ENCODE data around the gene ARID1A.
"Not testable (repeated sequence)": the region's sequence is repeated elsewhere in the genome, so short reads cannot be mapped to it uniquely, and the experiment has no call there.

ARID1A gene

DNA sequence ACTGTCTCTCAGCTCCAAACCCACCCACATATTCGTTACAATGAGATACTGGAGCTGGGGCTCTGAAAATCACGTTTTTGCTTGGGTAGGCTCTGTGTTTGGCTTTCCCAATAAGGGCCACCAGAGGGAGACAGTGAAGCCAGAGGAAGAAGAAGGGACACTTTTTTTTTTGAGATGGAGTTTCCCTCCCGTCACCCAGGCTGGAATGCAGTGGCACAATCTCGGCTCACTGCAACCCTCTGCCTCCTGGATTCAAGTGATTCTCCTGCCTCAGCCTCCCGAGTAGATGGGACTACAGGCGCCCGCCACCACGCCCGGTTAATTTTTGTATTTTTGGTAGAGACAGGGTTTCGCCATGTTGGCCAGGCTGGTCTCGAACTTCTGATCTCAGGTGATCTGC lies 114.3 kb downstream of the ARID1A start:
- not testable (repeated sequence) for H3K27ac ChIP-seq (ENCODE audit: low read length); H3K9ac ChIP-seq (ENCODE audit: low read length); H3K79me2 ChIP-seq (ENCODE audit: low read length); H3K27me3 ChIP-seq (ENCODE audit: low read depth, low read length); H3K9me3 ChIP-seq (ENCODE audit: insufficient read depth, low read length); H3K4me1 ChIP-seq (ENCODE audit: low read length); H3K4me3 ChIP-seq (ENCODE audit: low read length); H4K20me1 ChIP-seq (ENCODE audit: insufficient read depth, low read length); H2AFZ ChIP-seq (ENCODE audit: low read depth, low read length); H3K4me2 ChIP-seq (ENCODE audit: low read length); H3K36me3 ChIP-seq (replicated peaks; ENCODE audit: low read depth, low read length)
- TF ChIP-seq CTCF (IDR thresholded peaks at IDR 0.05; ENCODE audit: low read depth, low read length): peak; percentile 48

GRCh38 chr1:26811057-26811456 lies 115.2 kb downstream of the ARID1A start:
- Histone ChIP-seq H4K20me1 (ENCODE audit: insufficient read depth, low read length) (no peaks in the 10 kb centered on the region), H3K9me3 (ENCODE audit: insufficient read depth, low read length) (no peaks in the 10 kb centered on the region), H3K4me3 (ENCODE audit: low read length) (no peak overlapping the region), H3K4me1 (ENCODE audit: low read length) (no peaks in the 10 kb centered on the region), H3K27me3 (ENCODE audit: low read depth, low read length) (no peaks in the 10 kb centered on the region), H3K36me3 (replicated peaks; ENCODE audit: low read depth, low read length) (no peaks in the 10 kb centered on the region), H2AFZ (ENCODE audit: low read depth, low read length) (no peak overlapping the region), H3K9ac (ENCODE audit: low read length) (no peak overlapping the region), H3K79me2 (ENCODE audit: low read length) (no peaks in the 10 kb centered on the region), H3K27ac (ENCODE audit: low read length) (no peak overlapping the region), H3K4me2 (ENCODE audit: low read length) (no peak overlapping the region)
- TF ChIP-seq EZH2phosphoT487 (IDR thresholded peaks at IDR 0.05; ENCODE audit: low read depth): no peak
- no peak for TF ChIP-seq CTCF (IDR thresholded peaks at IDR 0.05; ENCODE audit: low read depth, low read length)

DNA sequence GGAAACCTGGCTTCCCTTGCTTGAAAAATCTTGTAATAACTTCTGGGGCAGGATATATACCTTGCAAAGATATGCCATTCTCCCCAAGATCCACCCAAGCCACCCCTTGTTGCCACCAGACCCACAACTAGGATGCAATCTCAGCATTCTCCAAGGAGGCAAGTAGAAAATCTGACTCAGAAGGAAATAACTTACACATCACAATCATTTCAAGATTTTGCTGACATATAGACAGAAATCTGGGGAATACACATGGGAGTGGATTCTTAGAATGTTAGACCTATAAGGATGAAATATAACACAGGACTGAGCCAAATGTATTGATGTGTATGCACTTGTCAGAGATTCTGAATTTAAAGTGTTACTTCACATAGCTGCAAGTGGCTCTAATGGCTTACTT lies 115.9 kb downstream of the ARID1A start:
- no peak overlapping the region for H3K4me3 ChIP-seq (ENCODE audit: low read length)
- no peaks in the 10 kb centered on the region for H3K79me2 ChIP-seq (ENCODE audit: low read length)
- H3K27ac ChIP-seq (ENCODE audit: low read length): no peak overlapping the region
- no peak overlapping the region for H2AFZ ChIP-seq (ENCODE audit: low read depth, low read length)
- no peak for TF ChIP-seq CTCF (IDR thresholded peaks at IDR 0.05; ENCODE audit: low read depth, low read length)
- H3K36me3 ChIP-seq (replicated peaks; ENCODE audit: low read depth, low read length): no peaks in the 10 kb centered on the region
- no peaks in the 10 kb centered on the region for H3K9me3 ChIP-seq (ENCODE audit: insufficient read depth, low read length)
- no peak overlapping the region for H3K4me2 ChIP-seq (ENCODE audit: low read length)
- H3K4me1 ChIP-seq (ENCODE audit: low read length): no peaks in the 10 kb centered on the region
- no peaks in the 10 kb centered on the region for H4K20me1 ChIP-seq (ENCODE audit: insufficient read depth, low read length)
- H3K27me3 ChIP-seq (ENCODE audit: low read depth, low read length): no peaks in the 10 kb centered on the region
- no peak overlapping the region for H3K9ac ChIP-seq (ENCODE audit: low read length)

GRCh38 chr1:26814377-26814776 lies 118.6 kb downstream of the ARID1A start:
- H3K9ac ChIP-seq (ENCODE audit: low read length): no peak overlapping the region
- no peaks in the 10 kb centered on the region for H3K9me3 ChIP-seq (ENCODE audit: insufficient read depth, low read length)
- H3K4me1 ChIP-seq (ENCODE audit: low read length): no peaks in the 10 kb centered on the region
- H2AFZ ChIP-seq (ENCODE audit: low read depth, low read length): no peak overlapping the region
- no peak overlapping the region for H3K4me3 ChIP-seq (ENCODE audit: low read length)
- no peaks in the 10 kb centered on the region for H3K36me3 ChIP-seq (replicated peaks; ENCODE audit: low read depth, low read length)
- no peak for TF ChIP-seq EZH2phosphoT487 (IDR thresholded peaks at IDR 0.05; ENCODE audit: low read depth)
- TF ChIP-seq CTCF (IDR thresholded peaks at IDR 0.05; ENCODE audit: low read depth, low read length): no peak
- H4K20me1 ChIP-seq (ENCODE audit: insufficient read depth, low read length): no peaks in the 10 kb centered on the region
- H3K79me2 ChIP-seq (ENCODE audit: low read length): no peaks in the 10 kb centered on the region
- no peak overlapping the region for H3K4me2 ChIP-seq (ENCODE audit: low read length)
- no peaks in the 10 kb centered on the region for H3K27me3 ChIP-seq (ENCODE audit: low read depth, low read length)
- H3K27ac ChIP-seq (ENCODE audit: low read length): no peak overlapping the region

Data from OCI-LY3 (cell line).